ENCODE results near the gene SP1.

SP1 gene

DNA sequence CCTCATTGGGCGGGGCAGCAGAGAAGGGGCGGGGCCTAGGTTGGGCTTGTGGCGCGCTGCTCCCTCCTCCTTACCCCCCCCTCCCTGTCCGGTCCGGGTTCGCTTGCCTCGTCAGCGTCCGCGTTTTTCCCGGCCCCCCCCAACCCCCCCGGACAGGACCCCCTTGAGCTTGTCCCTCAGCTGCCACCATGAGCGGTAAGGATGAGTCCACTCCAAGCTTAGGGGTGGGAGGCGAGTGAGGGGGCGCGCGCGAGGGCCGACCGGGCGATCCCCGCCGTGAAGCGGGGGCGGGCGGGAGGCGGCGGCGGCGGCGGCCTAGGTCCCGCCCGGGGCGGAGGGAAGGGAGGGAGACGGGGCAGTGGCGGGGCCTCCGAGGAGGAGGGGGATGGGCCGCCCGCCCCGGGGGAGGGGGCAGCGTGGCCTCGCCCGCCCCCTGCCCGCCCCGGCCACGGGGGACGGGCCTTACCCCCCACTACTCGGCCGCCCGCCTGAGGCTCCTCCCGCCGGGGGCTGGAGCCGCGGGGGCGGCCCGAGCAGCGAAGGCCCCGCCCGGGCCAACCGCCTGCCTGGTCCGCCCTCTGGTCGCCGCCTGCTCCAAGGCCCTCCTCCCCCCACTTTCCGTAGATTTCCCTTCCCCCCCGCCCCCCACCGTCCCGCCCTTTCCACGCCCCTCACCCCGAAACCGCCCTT, at the start of gene SP1:
Gene SP1 (plus strand): TSS at position 73 of the 690 bp plus-strand sequence. CDS start 116 bp downstream, at position 189.
- in situ Hi-C loops (cut with MboI; ENCODE audit: low sequenced_read_pairs), result no loop called here

DNA sequence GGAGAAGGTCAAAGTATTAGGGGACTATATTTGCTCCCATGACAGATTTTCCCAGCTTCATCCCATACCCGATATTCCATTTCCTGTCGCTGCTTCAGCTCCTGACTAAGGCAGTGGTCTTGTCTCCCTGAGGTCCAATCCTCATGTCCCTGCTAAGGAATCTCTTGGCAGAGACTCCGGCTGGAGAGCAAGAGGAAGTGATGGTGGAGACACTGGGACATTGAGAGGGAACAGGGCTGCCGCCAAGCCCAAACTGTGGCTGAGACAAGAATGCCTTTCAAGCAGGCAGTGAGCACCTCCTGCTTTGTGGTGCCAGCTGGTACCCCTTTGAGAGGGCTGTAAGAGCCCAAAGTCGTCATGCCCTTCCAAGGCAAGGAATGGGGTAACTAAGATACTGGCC, 49.3 kb upstream of the SP1 start:
- in situ Hi-C loops (cut with MboI; ENCODE audit: low sequenced_read_pairs), result loop anchor here (25.0 kb wide), 1 partner anchor 107 kb away; the partner anchor contains the start of gene PRR13

DNA sequence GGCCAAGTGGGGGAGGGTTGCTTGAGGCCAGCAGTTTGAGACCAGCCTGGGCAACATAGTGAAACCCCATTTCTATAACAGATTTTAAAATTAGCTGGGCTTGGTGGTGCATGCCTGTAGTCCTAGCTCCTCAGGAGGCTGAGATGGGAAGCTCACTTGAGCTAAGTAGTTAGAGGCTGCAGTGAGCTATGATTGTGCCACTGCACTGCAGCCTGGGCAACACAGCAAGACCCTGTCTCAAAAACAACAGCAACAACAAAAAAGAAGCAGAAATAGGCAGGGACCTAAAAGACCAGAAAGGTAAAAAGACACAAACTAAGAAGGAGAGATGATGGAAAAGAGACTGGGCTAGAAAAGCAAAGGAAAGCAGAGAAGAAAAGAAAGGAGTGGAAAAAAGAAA, 47.6 kb upstream of the SP1 start:
- in situ Hi-C loops (cut with MboI; ENCODE audit: low sequenced_read_pairs), result loop anchor here (25.0 kb wide), 1 partner anchor 105 kb away; the partner anchor contains the start of gene PRR13

DNA sequence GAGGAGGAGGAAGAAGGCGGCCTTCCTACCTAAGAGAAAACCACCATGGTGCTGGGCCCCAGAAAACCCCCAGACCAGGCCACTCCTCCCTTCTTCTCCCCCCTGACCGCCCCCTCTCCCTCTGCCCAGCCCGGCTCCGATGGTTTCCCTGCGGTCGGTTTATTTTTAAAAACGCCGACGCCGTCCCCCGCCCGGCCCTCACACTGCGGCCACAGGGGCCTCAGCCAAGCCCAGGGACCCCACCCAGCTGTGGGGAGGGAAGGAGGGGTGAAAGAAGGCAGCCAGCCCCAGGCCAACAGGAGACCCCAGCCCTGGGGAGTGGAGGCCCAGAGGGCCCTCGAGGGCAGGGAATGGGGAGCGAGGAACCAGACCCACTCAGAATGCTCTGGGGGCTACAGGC, 47.2 kb upstream of the SP1 start:
- in situ Hi-C loops (cut with MboI; ENCODE audit: low sequenced_read_pairs), result loop anchor here (25.0 kb wide), 1 partner anchor 105 kb away; the partner anchor contains the start of gene PRR13

DNA sequence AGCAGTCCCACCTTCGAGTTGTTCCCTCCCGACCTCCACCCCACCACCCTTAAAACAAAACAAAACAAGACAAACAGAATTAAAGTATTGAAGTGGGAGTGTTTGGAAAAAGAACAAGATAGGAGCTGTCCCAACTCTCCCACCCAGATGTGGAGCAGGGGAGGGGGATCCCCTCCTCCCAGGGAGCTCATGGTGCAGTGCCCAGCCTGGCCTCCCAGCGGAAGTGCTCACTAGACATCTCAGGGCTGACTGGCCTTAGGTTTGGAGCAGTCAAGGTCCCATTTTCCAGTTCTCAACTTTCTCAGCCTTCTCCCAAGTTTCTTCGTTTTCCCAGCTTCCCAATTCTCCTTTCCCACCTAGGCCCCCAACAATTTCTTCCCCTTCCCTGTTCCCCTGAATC, 46.7 kb upstream of the SP1 start:
- in situ Hi-C loops (cut with MboI; ENCODE audit: low sequenced_read_pairs), result loop anchor here (25.0 kb wide), 1 partner anchor 104 kb away; the partner anchor contains the start of gene PRR13

DNA sequence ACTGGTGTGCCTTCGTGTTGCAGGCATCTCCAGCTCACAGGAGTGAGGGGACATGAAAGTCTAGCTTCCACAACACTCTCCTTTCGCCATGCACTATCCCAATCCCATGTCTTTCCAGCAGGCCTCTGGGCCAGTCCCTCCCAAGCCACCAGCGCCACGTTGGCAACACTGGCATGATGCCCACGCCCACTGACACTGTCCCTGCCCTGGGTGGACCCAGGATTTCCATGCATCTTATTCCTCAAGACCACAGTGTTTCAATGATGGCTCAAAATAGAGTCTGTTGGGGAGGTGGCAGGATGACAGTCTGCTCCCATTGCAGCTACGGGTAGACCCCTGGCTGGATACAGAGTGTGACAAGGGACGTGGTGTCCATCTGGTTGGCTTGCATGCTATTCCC, 46.1 kb upstream of the SP1 start:
- in situ Hi-C loops (cut with MboI; ENCODE audit: low sequenced_read_pairs), result loop anchor here (25.0 kb wide), 1 partner anchor 103 kb away; the partner anchor contains the start of gene PRR13

DNA sequence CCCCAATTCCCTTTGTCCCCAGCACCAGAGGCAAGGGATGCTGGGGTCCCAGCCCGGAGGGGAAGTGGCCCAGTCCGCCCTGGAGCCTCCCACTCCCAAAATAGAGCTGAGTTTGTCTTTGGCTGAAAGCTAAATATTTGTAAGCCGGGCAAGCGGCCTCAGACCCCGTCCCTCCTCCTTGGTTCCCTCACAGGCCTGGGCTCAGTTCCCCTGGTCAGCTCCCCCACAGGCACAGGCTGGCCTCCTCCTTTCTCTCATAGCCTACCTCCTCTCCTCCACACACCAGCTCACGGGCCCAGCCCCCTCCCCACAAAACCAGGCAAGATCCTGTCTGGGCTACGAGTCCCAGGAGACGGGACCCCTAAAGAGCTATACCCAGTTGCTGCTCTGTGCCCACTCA, 45.2 kb upstream of the SP1 start:
- in situ Hi-C loops (cut with MboI; ENCODE audit: low sequenced_read_pairs), result loop anchor here (25.0 kb wide), 1 partner anchor 102 kb away; the partner anchor contains the start of gene PRR13

DNA sequence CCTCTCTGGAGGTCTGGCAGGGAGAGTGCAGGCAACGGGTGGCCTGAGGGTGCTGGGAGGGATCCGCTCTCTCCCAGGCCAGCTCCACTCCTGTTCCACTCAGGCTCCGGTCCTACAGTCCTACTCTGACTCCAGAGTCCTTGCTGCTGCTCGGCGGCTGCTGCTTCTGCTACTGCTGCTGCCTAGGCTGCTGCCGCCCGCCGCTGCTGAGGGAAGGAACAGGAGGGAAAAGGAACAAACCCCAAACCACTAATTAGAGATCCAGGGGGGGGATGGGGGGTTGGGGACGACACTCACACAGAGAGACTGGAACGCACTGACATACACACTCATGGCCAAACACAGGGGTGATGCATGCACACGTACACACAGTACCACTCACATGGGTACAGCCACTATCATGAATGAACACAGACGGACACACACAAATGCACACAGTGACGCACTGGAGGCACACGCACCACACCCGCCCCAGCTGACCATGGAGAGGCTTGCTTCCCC, 43.7 kb upstream of the SP1 start, which contains the start of gene SP7:
Gene SP7 (minus strand): TSS at position 174 of the 501 bp plus-strand sequence. CDS start 708 bp downstream, outside the sequence.
- in situ Hi-C loops (cut with MboI; ENCODE audit: low sequenced_read_pairs), result loop anchor here (25.0 kb wide), 1 partner anchor 101 kb away; the partner anchor contains the start of gene PRR13

DNA sequence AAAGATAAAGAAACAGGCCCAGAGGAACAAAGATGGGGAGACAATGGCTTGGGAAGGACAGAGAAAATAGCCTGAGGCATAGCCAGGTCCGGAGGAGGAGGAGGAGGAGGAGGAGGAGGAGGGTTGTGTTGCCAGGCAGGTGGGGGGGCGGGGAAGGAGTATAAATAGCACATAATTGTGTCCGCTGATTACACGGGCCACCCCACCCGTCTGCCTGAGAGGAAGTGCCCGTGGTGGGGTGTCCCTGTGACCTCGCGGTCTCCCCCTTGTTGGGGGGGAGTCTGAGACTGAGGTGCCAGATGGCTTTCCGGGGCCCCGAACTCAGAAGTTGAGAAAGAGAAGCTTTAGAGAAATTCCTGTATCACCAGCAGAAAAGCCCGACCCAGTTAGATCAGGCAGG, 42.0 kb upstream of the SP1 start:
- in situ Hi-C loops (cut with MboI; ENCODE audit: low sequenced_read_pairs), result loop anchor here (25.0 kb wide), 1 partner anchor 99 kb away; the partner anchor contains the start of gene PRR13

DNA sequence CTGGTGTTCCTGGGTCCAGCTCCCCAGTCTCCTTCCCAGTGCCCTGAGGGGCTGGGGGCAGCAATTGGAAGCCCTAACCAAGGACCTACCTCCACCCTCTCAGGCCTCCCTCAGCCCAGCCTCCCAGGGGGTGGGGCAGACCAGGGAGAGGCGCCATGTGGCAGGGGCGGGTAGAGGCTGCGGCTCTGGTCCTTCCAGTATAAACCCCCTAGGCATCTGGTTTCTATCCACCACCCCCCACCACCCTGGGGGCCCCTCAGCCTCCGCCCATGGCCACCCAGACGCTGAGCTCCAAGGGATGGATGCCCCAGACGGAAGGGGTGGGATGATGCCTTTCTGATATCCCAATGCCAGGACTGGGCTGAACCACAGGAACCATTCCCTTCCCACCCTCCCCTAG, 41.1 kb upstream of the SP1 start:
- in situ Hi-C loops (cut with MboI; ENCODE audit: low sequenced_read_pairs), result loop anchor here (25.0 kb wide), 1 partner anchor 98 kb away; the partner anchor contains the start of gene PRR13

DNA sequence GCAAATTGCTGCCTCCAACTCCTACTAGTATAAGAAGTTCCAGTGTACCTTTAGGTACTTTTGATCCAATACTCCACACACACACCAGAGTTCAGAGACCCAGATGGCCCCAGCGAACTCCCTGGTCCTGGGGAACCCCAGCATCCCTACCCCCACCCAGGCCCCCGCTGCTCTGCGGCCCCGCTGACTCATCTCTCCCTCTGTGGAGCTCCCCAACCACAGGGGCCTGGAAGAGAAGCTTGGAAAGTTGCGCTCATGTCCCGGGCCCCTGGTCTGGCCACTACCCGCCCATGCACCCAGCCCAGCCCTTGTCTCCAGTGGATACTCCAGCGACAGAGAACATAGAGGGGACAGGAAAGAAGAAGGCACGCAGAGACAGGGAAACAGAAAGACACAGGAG, 39.6 kb upstream of the SP1 start:
- in situ Hi-C loops (cut with MboI; ENCODE audit: low sequenced_read_pairs), result loop anchor here (25.0 kb wide), 1 partner anchor 97 kb away; the partner anchor contains the start of gene PRR13

DNA sequence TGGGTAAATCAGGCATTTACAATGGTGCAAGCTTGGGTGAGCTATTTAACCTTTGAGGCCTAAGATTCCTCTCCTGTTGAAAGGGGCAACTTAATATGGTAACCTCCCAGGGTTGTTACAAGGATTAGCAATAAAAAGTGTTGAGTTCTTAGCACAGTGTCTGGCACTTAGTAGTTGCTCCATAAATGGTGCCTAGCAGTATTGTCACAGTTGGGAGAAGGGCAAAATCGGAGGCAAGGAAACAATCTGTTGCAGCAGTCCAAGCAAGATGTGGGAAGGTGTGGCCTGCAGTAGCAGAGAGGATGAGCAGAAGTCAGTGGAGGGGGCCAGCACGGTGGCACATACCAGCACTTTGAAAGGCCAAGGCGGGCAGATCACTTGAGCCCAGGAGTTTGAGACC, 36.5 kb upstream of the SP1 start:
- in situ Hi-C loops (cut with MboI; ENCODE audit: low sequenced_read_pairs), result loop anchor here (25.0 kb wide), 1 partner anchor 94 kb away; the partner anchor contains the start of gene PRR13

DNA sequence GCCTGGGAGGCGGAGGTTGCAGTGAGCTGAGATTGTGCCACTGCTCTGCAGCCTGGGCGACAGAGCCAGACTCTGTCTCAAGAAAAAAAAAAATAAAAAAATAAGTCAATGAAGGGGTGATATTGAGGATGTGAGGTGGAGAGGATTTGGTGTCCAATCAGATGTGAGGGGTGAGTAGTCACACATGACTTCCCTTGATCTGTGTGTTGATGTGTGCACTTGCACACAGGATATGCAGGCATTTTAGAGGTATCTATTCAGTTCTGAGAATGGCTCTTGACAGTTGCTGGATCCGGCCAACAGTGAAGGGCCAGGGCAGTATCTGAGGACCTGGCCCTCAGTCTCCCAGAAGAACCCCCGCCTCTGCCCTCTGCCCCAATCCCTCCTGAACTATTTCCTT, 36.0 kb upstream of the SP1 start:
- in situ Hi-C loops (cut with MboI; ENCODE audit: low sequenced_read_pairs), result loop anchor here (25.0 kb wide), 1 partner anchor 93 kb away; the partner anchor contains the start of gene PRR13

DNA sequence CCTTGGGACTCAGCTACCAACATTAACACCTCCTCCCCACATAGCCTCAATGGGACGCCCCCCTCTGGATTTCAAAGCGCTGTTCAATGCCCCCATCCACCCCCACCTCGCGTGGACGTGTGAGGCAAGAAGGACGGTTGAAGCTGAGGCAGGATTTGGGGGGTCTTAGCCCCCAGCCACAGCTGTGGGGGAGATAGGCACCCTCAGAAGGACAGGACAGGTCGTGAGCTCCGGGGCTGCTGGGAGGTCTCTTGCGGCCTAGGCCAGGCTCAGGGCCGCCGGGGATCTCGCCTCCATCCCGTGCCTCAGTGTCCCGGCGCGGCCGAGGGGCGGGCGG, 35.5 kb upstream of the SP1 start:
- in situ Hi-C loops (cut with MboI; ENCODE audit: low sequenced_read_pairs), result loop anchor here (25.0 kb wide), 1 partner anchor 93 kb away; the partner anchor contains the start of gene PRR13

DNA sequence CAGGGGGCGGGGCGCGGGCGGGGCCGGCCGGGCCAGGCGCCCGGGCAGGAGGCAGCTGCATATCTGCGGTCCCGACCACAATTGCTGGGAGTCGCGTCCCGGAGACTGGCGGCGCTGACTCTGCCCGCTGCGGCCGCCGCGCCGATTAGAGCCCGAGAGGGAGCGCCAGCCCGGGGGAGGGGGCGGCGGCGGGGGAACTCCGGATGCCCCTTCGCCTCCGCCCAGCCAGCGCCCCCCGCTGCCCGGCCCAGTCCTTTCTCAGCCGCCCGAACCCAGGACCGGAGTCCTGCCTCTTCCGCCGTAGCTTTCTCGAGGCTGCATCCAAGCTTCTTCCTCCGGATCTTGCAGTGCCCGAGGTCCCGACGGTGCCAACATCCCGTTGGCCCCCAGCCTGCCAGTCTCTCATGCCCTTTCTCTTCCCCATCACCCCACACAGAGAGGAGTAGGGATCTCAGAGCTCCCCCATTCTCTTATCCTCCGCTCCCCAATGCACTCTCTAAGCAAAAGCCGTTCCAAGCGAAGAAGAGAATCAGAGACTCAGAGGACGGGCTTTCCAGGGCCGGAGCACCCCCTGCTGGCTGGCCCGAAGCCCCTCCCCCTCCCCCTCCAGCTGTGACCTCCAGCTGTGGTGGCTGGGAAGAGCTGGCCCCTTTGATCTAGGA, 35.0 kb upstream of the SP1 start:
- in situ Hi-C loops (cut with MboI; ENCODE audit: low sequenced_read_pairs), result loop anchor here (25.0 kb wide), 1 partner anchor 92 kb away; the partner anchor contains the start of gene PRR13

DNA sequence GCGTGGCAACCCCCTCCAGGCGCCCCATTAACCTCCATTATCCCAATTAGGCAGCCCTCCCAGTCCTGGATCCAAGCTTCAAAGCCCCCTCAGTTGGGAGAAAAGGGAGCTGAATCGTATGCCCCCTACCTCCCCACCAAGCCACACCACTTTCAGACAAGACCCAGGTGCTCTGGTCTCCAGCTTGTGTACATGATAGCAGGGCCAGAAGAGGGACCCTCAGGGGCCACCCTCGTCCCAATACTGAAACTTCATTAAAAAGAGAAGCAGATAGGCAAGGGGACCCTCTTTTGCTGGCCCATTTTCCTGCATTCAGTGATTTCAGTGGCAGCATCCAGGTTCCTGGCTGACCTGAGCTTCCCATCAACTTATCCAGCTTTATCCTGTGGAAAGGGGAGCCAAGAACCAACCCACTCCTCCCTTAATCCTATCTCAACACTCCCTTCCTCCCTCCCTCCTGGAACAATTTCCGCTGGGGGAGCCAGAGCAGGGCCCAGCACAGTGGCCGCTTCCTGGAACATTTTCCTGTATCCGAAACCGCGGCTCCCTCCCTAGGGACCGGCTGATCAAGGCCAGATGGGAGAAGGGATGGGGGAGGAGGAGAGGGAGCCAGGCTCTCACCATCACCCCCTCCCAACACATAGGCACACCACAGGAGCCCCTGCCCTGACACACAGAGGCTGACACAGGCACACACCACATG, 34.3 kb upstream of the SP1 start:
- in situ Hi-C loops (cut with MboI; ENCODE audit: low sequenced_read_pairs), result loop anchor here (25.0 kb wide), 1 partner anchor 92 kb away; the partner anchor contains the start of gene PRR13

DNA sequence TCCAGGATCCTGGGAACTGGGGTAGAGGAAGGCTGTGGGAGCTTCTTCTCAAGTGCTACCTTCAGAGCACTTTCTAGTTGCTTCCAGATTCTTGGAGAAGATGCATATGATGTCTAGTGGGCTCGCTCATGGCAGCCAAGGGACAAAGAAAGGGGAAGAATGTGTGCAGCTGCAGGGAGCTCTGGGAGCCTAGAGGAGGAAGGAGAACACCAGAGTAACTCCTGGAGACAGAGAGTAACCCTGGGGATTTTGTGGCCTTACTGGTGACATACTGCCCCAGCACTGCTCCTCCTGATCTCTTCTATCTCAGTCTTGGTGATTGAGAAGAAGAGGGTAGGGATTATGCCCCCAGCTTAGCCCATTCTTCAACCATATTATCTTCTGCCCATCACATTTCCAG, 33.5 kb upstream of the SP1 start:
- in situ Hi-C loops (cut with MboI; ENCODE audit: low sequenced_read_pairs), result loop anchor here (25.0 kb wide), 1 partner anchor 91 kb away; the partner anchor contains the start of gene PRR13

DNA sequence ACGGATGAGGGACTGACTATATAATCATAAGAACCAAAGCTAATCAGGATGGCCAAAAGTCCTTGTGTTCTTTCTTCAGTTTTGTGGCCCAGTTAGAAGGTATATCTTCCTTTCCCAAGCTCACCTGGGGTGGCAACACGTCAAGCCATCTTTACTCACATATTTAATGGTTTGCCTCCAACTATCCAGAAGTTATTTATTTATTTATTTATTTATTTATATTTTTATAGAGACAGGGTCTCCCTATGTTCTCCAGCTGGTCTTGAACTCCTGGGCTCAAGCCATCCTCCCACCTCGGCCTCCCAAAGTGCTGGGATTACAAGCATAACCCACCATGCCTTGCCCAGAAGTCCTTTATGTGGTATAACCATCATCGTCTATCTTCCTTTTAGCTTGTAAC, 32.1 kb upstream of the SP1 start:
- in situ Hi-C loops (cut with MboI; ENCODE audit: low sequenced_read_pairs), result loop anchor here (25.0 kb wide), 1 partner anchor 89 kb away; the partner anchor contains the start of gene PRR13

DNA sequence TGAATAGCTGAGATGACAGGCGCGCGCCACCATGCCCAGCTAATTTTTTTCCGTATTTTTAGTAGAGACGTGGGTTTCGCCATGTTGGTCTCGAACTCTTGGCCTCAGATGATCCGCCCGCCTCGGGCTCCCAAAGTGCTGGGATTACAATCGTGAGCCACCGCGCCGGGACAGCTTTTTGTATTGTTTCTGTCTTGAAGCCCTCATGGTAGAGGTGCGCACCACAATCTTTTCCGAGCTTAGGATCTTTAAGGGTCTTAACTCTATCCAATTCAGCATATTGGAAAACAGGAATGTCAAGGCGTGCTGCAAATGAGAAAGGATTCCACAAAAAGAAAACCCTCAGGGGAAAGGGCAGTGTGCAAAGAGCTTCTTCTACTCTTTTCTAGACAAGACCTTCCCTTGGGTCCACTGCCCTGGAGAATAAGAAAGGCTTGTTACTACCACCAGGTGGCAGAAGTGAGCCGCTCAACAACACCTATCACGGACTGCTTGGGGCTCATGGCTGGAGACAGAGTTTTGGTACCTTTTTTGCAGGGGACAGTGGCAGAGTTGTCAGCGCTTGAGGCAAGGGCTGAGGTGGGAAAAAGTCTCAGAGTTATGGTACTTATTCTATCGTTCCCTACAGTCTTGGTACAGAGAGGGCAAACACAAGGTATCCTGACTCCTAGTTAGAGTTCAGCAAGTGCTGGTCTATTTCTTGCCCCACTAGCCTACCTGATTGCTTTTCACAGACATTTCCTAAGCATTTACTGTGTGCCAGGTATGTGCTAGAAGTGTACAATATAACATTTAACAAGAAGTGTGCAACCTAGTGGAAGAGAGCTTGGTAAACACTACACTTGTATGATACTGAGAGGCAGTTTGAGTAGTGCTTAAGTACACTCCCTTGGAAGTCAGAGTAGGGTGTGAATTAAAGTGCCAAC, 27.4 kb upstream of the SP1 start:
- in situ Hi-C loops (cut with MboI; ENCODE audit: low sequenced_read_pairs), result no loop called here
